HepG2 (cell line): Measurements from ENCODE around the gene HAP1. TPM values are rescaled to one million over a fixed set of nuclear protein-coding genes. Genes with fewer than 3 reads are reported as not detected.

Experiments
- AFF4 ChIP-seq: sonication (generic); formaldehyde crosslinking; IDR thresholded peaks from 2 replicates; pipeline ENCODE4 v1.4.0; 2020; ENCODE audit warnings: missing genetic modification reagents
- ATF2 ChIP-seq: sonication (generic); formaldehyde crosslinking; IDR thresholded peaks from 2 replicates; pipeline ENCODE4 v1.4.0; 2020; ENCODE audit warnings: missing genetic modification reagents
- BCL3 ChIP-seq: sonication (generic); formaldehyde crosslinking; IDR thresholded peaks from 2 replicates; pipeline ENCODE4 v1.5.1; 2020; ENCODE audit warnings: mild to moderate bottlenecking, missing genetic modification reagents, moderate library complexity
- BCL6 ChIP-seq: IDR thresholded peaks from 2 replicates; pipeline ENCODE4 v1.6.1; 2016; ENCODE audit warnings: missing genetic modification reagents, missing compliant biosample characterization
- CREB1 ChIP-seq, 2 experiments: fragments of 450-650 bp in 1 of 2; IDR thresholded peaks; 2 replicates each; pipeline ENCODE4 v1.6.1; 2016 to 2017; ENCODE audit warnings: control low read depth in 1 of 2, mild to moderate bottlenecking in 1 of 2, missing compliant biosample characterization in 1 of 2, missing genetic modification characterization in 1 of 2
- MTF1 ChIP-seq: sonication (generic); formaldehyde crosslinking; IDR thresholded peaks from 2 replicates; pipeline ENCODE4 v1.5.0; 2020; ENCODE audit warnings: missing genetic modification reagents
- PLSCR1 ChIP-seq: sonication (generic); formaldehyde crosslinking; IDR thresholded peaks from 2 replicates; pipeline ENCODE4 v1.5.0; 2020; ENCODE audit warnings: missing genetic modification reagents, mild to moderate bottlenecking, borderline replicate concordance
- SMYD3 ChIP-seq: sonication (generic); formaldehyde crosslinking; IDR thresholded peaks from 2 replicates; pipeline ENCODE4 v1.8.1; 2023; ENCODE audit warnings: mild to moderate bottlenecking, missing genetic modification reagents
- ZBTB4 ChIP-seq: sonication (generic); formaldehyde crosslinking; IDR thresholded peaks from 2 replicates; pipeline ENCODE4 v1.4.0; 2020; ENCODE audit warnings: missing genetic modification reagents, mild to moderate bottlenecking, borderline replicate concordance
- ZNF564 ChIP-seq: sonication (generic); formaldehyde crosslinking; IDR thresholded peaks from 2 replicates; pipeline ENCODE4 v1.8.1; 2023; ENCODE audit warnings: mild to moderate bottlenecking, missing genetic modification reagents
- ZNF678 ChIP-seq: sonication (generic); formaldehyde crosslinking; IDR thresholded peaks from 2 replicates; pipeline ENCODE4 v1.4.0; 2020; ENCODE audit warnings: mild to moderate bottlenecking, missing genetic modification reagents
- ZNF800 ChIP-seq: sonication (generic); formaldehyde crosslinking; IDR thresholded peaks from 2 replicates; pipeline ENCODE4 v1.4.0; 2020; ENCODE audit warnings: missing genetic modification reagents
- ZUFSP ChIP-seq: sonication (generic); formaldehyde crosslinking; IDR thresholded peaks from 2 replicates; pipeline ENCODE4 v1.9.0; 2021; ENCODE audit warnings: missing genetic modification reagents, mild to moderate bottlenecking, borderline replicate concordance
- polyA plus RNA-seq, 8 experiments: library from polyadenylated mRNA; depleted of rRNA in 3 of 8; stranded (reverse) in 7 of 8; unstranded in 1 of 8; fragments of >200 nt; fragmentation: Illumina TruSeq in 4 of 8; extraction: Trizol in 4 of 8; gene quantifications; 2 replicates each; pipeline versions ENCODE4 v1.2.1 to v1.2.3, GENCODE V29; 2011 to 2016; ENCODE audit warnings: low read depth in 4 of 8, missing spikeins in 1 of 8, mixed read lengths in 1 of 8; ENCODE audit not compliant: insufficient read depth in 1 of 8
- total RNA-seq, 5 experiments: library from RNA; depleted of rRNA; stranded (reverse); fragments of >200 nt; fragmentation: Illumina TruSeq; extraction: Trizol; gene quantifications; 2 replicates each; pipeline ENCODE4 v1.2.3, GENCODE V29; 2016; ENCODE audit warnings: low read depth in 1 of 5

HAP1 gene
- total and polyA plus RNA-seq, 2 of the 13 experiments (the other 11 are each of a cell fraction or from before 2014, with no cell fraction given) = 0.07 TPM

GRCh38 chr17:41772586-41773189, 38.2 kb upstream of the HAP1 start (continued):
- no peak for TF ChIP-seq ZBTB4 (CRISPR knock-in tag)
- TF ChIP-seq MTF1 (CRISPR knock-in tag) = no peak
- TF ChIP-seq CREB1 (IDR thresholded peaks at IDR 0.05) = no peak
- TF ChIP-seq CREB1 (CRISPR knock-in tag; IDR thresholded peaks at IDR 0.05) = no peak
- 0 out of 2 replicates have a peak, but pooled peaks have one; percentile 80 for TF ChIP-seq ZNF678
- no peak for TF ChIP-seq PLSCR1
- TF ChIP-seq BCL6 = no peak; the same call in 1 of the 2 replicates
- TF ChIP-seq ZNF564 (CRISPR knock-in tag) = peak; percentile 96
- no peak for TF ChIP-seq AFF4
- no peak for TF ChIP-seq ZUFSP (CRISPR knock-in tag)
- peak; percentile 62; the same call in 1 of the 2 replicates for TF ChIP-seq BCL3 (CRISPR knock-in tag)
- no peak for TF ChIP-seq SMYD3
- 0 out of 2 replicates have a peak, but pooled peaks have one; percentile 27 for TF ChIP-seq ZNF800
- TF ChIP-seq ATF2 (CRISPR knock-in tag) = 0 out of 2 replicates have a peak, but pooled peaks have one; percentile 11
